ENCODE measurements around the gene ARHGEF7. TPM values are rescaled to one million over a fixed set of nuclear protein-coding genes. Genes with fewer than 3 reads are reported as not detected.

Gene ARHGEF7
- total and polyA plus RNA-seq, 2 experiments from 2014 or later = 30.1 to 46.8 TPM

GRCh38 chr13:111329641-111330040 lies 214.5 kb downstream of the ARHGEF7 start:
- Histone ChIP-seq H3K4me3 (no peak overlapping the region), H3K27me3 (no peaks in the 10 kb centered on the region), H3K36me3 (replicated peaks; ENCODE audit: insufficient read depth, low read depth) (no peaks in the 10 kb centered on the region), H3K4me1 (ENCODE audit: insufficient read depth) (no peaks in the 10 kb centered on the region), H3K27ac (no peak overlapping the region), H3K4me2 (no peak overlapping the region), H3K79me2 (no peaks in the 10 kb centered on the region), H4K20me1 (ENCODE audit: insufficient read depth, poor library complexity, severe bottlenecking) (no peaks in the 10 kb centered on the region), H3K9me3 (ENCODE audit: low read depth) (no peaks in the 10 kb centered on the region), H2AFZ (no peak overlapping the region), H3K9me2 (replicated peaks; ENCODE audit: insufficient read depth) (no peaks in the 10 kb centered on the region)
- TF ChIP-seq EZH2 (IDR thresholded peaks at IDR 0.05; ENCODE audit: borderline replicate concordance) (no peak), EZH2phosphoT487 (IDR thresholded peaks at IDR 0.05; ENCODE audit: low read depth, severe bottlenecking, unreplicated experiment) (no peak), CTCF (IDR thresholded peaks at IDR 0.05; ENCODE audit: poor library complexity) (no peak)
- DNase-seq (ENCODE audit: low spot score) = no peak
- WGBS (ENCODE audit: low lambda C conversion rate, missing lambda C conversion rate) = 97% methylated on average over 7 of the region's 7 CpGs

GRCh38 chr13:111330066-111330610 lies 215.0 kb downstream of the ARHGEF7 start:
- TF ChIP-seq CTCF (IDR thresholded peaks at IDR 0.05; ENCODE audit: poor library complexity) = no peak
- no peak for TF ChIP-seq EZH2phosphoT487 (IDR thresholded peaks at IDR 0.05; ENCODE audit: low read depth, severe bottlenecking, unreplicated experiment)
- TF ChIP-seq EZH2 (IDR thresholded peaks at IDR 0.05; ENCODE audit: borderline replicate concordance) = no peak
- Histone ChIP-seq H3K36me3 (replicated peaks; ENCODE audit: insufficient read depth, low read depth) (no peaks in the 10 kb centered on the region), H2AFZ (no peak overlapping the region), H3K9me3 (ENCODE audit: low read depth) (no peaks in the 10 kb centered on the region), H4K20me1 (ENCODE audit: insufficient read depth, poor library complexity, severe bottlenecking) (no peaks in the 10 kb centered on the region), H3K4me3 (no peak overlapping the region), H3K9me2 (replicated peaks; ENCODE audit: insufficient read depth) (no peaks in the 10 kb centered on the region), H3K79me2 (no peaks in the 10 kb centered on the region), H3K4me2 (no peak overlapping the region), H3K4me1 (ENCODE audit: insufficient read depth) (no peaks in the 10 kb centered on the region), H3K27me3 (no peaks in the 10 kb centered on the region), H3K27ac (no peak overlapping the region)
- 84% methylated on average over 11 of the region's 11 CpGs for WGBS (ENCODE audit: low lambda C conversion rate, missing lambda C conversion rate)
- DNase-seq (ENCODE audit: low spot score) = no peak

GRCh38 chr13:111335298-111335697 lies 220.2 kb downstream of the ARHGEF7 start:
- DNase-seq (ENCODE audit: low spot score) = no peak

More at GRCh38 chr13:111335298-111335697, 220.2 kb downstream of the ARHGEF7 start:
- Histone ChIP-seq H3K36me3 (replicated peaks; ENCODE audit: insufficient read depth, low read depth) (no peaks in the 10 kb centered on the region), H4K20me1 (ENCODE audit: insufficient read depth, poor library complexity, severe bottlenecking) (no peaks in the 10 kb centered on the region), H3K27ac (no peak overlapping the region), H3K4me2 (no peak overlapping the region), H3K79me2 (no peaks in the 10 kb centered on the region), H3K4me1 (ENCODE audit: insufficient read depth) (peaks cover 3% of the 10 kb centered on the region), H3K4me3 (no peak overlapping the region), H3K9me2 (replicated peaks; ENCODE audit: insufficient read depth) (no peaks in the 10 kb centered on the region), H3K27me3 (no peaks in the 10 kb centered on the region), H3K9me3 (ENCODE audit: low read depth) (no peaks in the 10 kb centered on the region), H2AFZ (no peak overlapping the region)
- TF ChIP-seq CTCF (IDR thresholded peaks at IDR 0.05; ENCODE audit: poor library complexity) (no peak), EZH2phosphoT487 (IDR thresholded peaks at IDR 0.05; ENCODE audit: low read depth, severe bottlenecking, unreplicated experiment) (no peak), EZH2 (IDR thresholded peaks at IDR 0.05; ENCODE audit: borderline replicate concordance) (no peak)
- WGBS (ENCODE audit: low lambda C conversion rate, missing lambda C conversion rate) = 85% methylated on average over 5 of the region's 5 CpGs
